T-helper 22 cell (primary cell): ENCODE data around the gene ZNF451.

ENCODE experiments used
- DNase-seq: peaks from one replicate; pipeline ENCODE4 v3.0.0-alpha.2; 2020; ENCODE audit warnings: low read depth

The ZNF451 gene

GRCh38 chr6:57205550-57206328 lies 115.8 kb downstream of the ZNF451 start:
- DNase-seq, result no peak

GRCh38 chr6:57207141-57207540 lies 117.2 kb downstream of the ZNF451 start:
- DNase-seq, result no peak

GRCh38 chr6:57207872-57208271 lies 117.9 kb downstream of the ZNF451 start:
- DNase-seq, result no peak

DNA sequence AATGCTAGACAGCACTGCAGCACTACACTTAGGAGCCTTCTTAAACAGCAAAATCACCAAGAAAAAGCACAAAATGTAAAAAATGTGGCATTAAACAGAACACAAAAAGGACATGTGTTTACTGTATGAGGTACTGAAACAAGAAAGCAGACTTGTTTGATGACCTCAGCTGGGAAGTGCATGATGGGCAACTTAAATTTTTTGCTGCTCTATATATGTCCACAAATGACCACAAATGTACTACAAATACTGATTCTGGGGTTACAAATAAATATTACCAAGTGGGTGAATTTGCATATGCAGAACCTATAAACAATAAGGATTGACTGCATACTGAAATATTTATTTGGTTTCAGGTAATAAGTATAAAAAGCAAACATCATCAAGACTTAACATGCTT lies 119.0 kb downstream of the ZNF451 start:
- no peak for DNase-seq

GRCh38 chr6:57210060-57210459 lies 120.1 kb downstream of the ZNF451 start:
- no peak for DNase-seq

DNA sequence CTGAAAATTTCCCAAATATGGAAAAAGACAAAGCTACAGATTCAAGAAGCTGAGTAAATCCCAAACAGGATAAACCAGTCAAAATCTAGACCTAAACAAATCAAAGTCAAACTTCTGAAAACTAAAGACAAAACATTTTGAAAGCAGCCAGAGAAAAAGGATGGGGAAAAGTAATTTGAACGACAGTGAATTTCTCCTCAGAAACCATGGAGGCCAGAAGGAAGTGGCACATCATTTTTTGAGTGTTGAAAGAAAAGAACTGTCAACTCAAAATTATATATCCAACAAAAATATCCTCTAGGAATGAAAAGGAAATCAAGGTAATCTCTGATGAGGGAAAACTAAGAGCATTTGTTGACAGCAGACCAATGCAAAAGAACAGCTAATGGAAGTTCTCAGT lies 125.3 kb downstream of the ZNF451 start:
- no peak for DNase-seq

DNA sequence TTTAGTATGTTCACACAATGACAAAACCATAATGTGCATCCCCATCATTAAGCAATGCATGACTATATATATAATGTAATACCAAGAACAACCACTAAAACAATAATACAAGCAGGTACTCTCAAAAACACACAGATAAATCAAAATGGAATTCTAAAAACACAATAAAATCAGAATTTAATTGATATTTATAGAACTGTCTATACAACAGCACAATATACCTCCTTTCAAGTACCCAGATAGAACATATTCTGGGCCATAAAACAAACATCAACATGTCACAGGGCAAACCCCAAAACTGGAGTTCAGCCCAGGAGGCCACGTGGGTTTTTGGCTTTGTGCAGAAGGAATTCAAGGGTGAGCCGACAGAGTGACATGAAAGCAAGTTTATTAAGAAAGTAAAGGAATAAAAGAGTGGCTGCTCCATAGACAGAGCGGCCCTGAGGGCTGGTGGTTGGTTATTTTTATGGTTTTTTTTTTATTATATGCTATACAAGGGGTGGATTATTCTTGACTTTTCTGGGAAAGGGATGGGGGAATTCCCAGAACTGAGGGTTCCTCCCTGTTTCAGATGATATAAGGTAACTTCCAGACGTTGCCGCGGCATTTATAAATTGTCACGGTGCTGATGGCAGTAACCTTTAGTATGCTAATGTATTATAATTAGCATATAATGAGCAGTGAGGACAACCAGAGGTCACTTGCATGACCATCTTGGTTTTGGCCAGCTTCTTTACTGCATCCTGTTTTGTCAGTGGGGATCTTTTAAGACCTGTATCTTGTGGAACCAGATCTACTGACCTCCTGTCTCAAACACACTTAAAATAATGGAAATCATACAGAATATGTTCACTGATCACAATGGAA lies 126.5 kb downstream of the ZNF451 start:
- no peak for DNase-seq

DNA sequence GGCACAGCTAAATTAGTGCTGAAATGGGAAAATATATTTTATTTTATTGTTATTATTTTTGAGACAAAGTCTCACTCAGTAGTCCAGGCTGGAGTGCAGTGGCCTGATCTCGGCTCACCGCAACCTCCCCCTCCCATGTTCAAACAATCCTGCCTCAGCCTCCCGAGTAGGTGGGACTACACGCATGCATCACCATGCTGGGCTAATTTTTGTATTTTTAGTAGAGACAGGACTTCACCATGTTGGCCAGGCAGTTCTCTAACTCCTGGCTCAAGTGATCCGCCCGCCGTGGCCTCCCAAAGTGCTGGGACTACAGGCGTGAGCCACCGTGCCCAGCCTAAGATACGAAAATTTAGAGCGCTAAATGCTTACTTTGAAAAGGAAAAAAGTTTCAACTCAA lies 127.3 kb downstream of the ZNF451 start:
- DNase-seq, result no peak
